ENCODE results near the gene CLDN14. TPM values are rescaled to one million over a fixed set of nuclear protein-coding genes. Genes with fewer than 3 reads are reported as not detected.
A peak's percentile ranks its signal among the peaks of the same experiment; 100 is the strongest.

The CLDN14 gene
- total RNA-seq, 1 donor from 2014 or later: not detected

- no peak overlapping the region for H3K4me3 Mint-ChIP-seq (ENCODE audit: unreplicated experiment)
- peaks cover 7% of the 10 kb centered on the region for H3K9me3 Mint-ChIP-seq (ENCODE audit: unreplicated experiment)
- no peak for TF ChIP-seq CTCF (IDR thresholded peaks at IDR 0.05; ENCODE audit: partially characterized antibody, unreplicated experiment)
- no peak overlapping the region for H3K27ac Mint-ChIP-seq (ENCODE audit: unreplicated experiment)
- H3K36me3 Mint-ChIP-seq (ENCODE audit: unreplicated experiment): no peaks in the 10 kb centered on the region
- DNase-seq: no peak
- H3K4me1 Mint-ChIP-seq (ENCODE audit: low read depth, unreplicated experiment): peaks cover 14% of the 10 kb centered on the region
- peaks cover 4% of the 10 kb centered on the region for H3K27me3 Mint-ChIP-seq (ENCODE audit: unreplicated experiment)
Measured at GRCh38 chr21:36427502-36427901, 52.4 kb downstream of the CLDN14 start.

DNA sequence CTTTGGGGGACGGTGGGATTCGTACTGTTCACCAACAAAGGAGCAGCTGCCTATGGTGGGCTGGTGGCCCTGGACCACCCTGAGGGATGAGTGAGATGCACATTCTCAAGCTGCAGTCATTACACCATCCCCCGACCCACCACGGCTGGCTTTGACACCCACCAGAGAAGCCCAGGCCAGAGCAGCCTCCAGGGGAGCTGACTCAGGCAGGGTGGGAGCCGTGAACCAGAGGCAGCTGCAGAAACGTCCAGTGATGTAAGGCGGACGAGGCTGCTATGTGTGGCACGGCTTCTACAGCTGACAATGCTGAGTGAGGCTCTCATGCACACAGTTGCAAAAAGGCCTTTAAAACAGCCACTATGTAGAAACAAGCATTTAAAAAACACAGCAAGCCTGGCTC lies 54.6 kb downstream of the CLDN14 start:
- Mint-ChIP-seq H3K27me3 (ENCODE audit: unreplicated experiment) (peaks cover 6% of the 10 kb centered on the region), H3K27ac (ENCODE audit: unreplicated experiment) (no peak overlapping the region), H3K36me3 (ENCODE audit: unreplicated experiment) (no peaks in the 10 kb centered on the region), H3K9me3 (ENCODE audit: unreplicated experiment) (peaks cover 7% of the 10 kb centered on the region), H3K4me3 (ENCODE audit: unreplicated experiment) (no peak overlapping the region), H3K4me1 (ENCODE audit: low read depth, unreplicated experiment) (peaks cover 11% of the 10 kb centered on the region)
- TF ChIP-seq CTCF (IDR thresholded peaks at IDR 0.05; ENCODE audit: partially characterized antibody, unreplicated experiment): no peak
- no peak for DNase-seq

DNA sequence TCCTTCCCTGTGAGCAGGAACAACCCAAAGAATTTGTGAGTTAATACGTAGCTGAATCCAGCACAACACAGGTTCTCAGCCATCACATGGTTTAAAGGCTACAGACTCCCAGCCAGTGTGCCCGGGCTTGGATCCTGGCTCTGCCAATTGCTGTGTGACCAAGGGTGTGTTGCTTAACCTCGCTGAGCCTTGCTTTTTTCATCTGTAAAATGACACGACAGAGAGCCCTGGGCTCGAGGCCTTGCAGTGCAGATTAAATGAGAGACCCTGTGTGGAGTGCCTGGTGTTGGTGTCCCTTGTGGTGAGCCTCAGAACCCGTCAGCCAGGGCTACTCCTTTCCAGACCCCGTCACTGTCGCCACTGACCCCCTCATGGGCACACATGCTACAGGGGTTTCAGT lies 55.3 kb downstream of the CLDN14 start:
- H3K9me3 Mint-ChIP-seq (ENCODE audit: unreplicated experiment): peaks cover 7% of the 10 kb centered on the region
- H3K4me3 Mint-ChIP-seq (ENCODE audit: unreplicated experiment): no peak overlapping the region
- peaks cover 6% of the 10 kb centered on the region for H3K27me3 Mint-ChIP-seq (ENCODE audit: unreplicated experiment)
- H3K36me3 Mint-ChIP-seq (ENCODE audit: unreplicated experiment): no peaks in the 10 kb centered on the region
- peaks cover 13% of the 10 kb centered on the region for H3K4me1 Mint-ChIP-seq (ENCODE audit: low read depth, unreplicated experiment)
- no peak for DNase-seq
- no peak for TF ChIP-seq CTCF (IDR thresholded peaks at IDR 0.05; ENCODE audit: partially characterized antibody, unreplicated experiment)
- no peak overlapping the region for H3K27ac Mint-ChIP-seq (ENCODE audit: unreplicated experiment)

GRCh38 chr21:36423771-36424433 lies 56.0 kb downstream of the CLDN14 start:
- no peaks in the 10 kb centered on the region for H3K36me3 Mint-ChIP-seq (ENCODE audit: unreplicated experiment)
- H3K4me3 Mint-ChIP-seq (ENCODE audit: unreplicated experiment): no peak overlapping the region
- peaks cover 13% of the 10 kb centered on the region for H3K4me1 Mint-ChIP-seq (ENCODE audit: low read depth, unreplicated experiment)
- peaks cover 8% of the 10 kb centered on the region for H3K27me3 Mint-ChIP-seq (ENCODE audit: unreplicated experiment)
- no peak overlapping the region for H3K27ac Mint-ChIP-seq (ENCODE audit: unreplicated experiment)
- peaks cover 7% of the 10 kb centered on the region for H3K9me3 Mint-ChIP-seq (ENCODE audit: unreplicated experiment)
- DNase-seq: no peak
- no peak for TF ChIP-seq CTCF (IDR thresholded peaks at IDR 0.05; ENCODE audit: partially characterized antibody, unreplicated experiment)

GRCh38 chr21:36422279-36423098 lies 57.4 kb downstream of the CLDN14 start:
- peak; percentile 84 for TF ChIP-seq CTCF (IDR thresholded peaks at IDR 0.05; ENCODE audit: partially characterized antibody, unreplicated experiment)
- Mint-ChIP-seq H3K27me3 (ENCODE audit: unreplicated experiment) (peaks cover 8% of the 10 kb centered on the region), H3K4me1 (ENCODE audit: low read depth, unreplicated experiment) (peaks cover 8% of the 10 kb centered on the region), H3K36me3 (ENCODE audit: unreplicated experiment) (no peaks in the 10 kb centered on the region), H3K9me3 (ENCODE audit: unreplicated experiment) (peaks cover 1% of the 10 kb centered on the region), H3K4me3 (ENCODE audit: unreplicated experiment) (no peak overlapping the region), H3K27ac (ENCODE audit: unreplicated experiment) (no peak overlapping the region)
- DNase-seq: peak; percentile 67
